Activated T-cell treated with anti-CD3 and anti-CD28 coated beads, Interleukin-2, amount 50 U/mL, for 1 hour (primary cell): ENCODE data around the gene PXMP2.
"Not testable (repeated sequence)": the region's sequence is repeated elsewhere in the genome, so short reads cannot be mapped to it uniquely, and the experiment has no call there.

Experiments used
- DNase-seq: peaks from one replicate; pipeline ENCODE4 v3.0.0-alpha.2; 2020

PXMP2 gene

GRCh38 chr12:132660996-132661395 lies 26.4 kb upstream of the PXMP2 start:
- DNase-seq, result no peak

GRCh38 chr12:132661972-132662371 lies 25.4 kb upstream of the PXMP2 start:
- no peak for DNase-seq

GRCh38 chr12:132662901-132663755 lies 24.3 kb upstream of the PXMP2 start:
- DNase-seq, result no peak

- DNase-seq, result no peak
These were observed 22.9 kb upstream of the PXMP2 start for GRCh38 chr12:132664206-132665148.

GRCh38 chr12:132665149-132665491 lies 22.3 kb upstream of the PXMP2 start:
- no peak for DNase-seq

GRCh38 chr12:132665794-132666193 lies 21.6 kb upstream of the PXMP2 start:
- DNase-seq, result no peak

- no peak for DNase-seq
These were observed 18.9 kb upstream of the PXMP2 start for GRCh38 chr12:132668191-132669088.

GRCh38 chr12:132669166-132669879 lies 18.1 kb upstream of the PXMP2 start:
- no peak for DNase-seq

GRCh38 chr12:132672116-132672515 lies 15.3 kb upstream of the PXMP2 start:
- DNase-seq, result no peak

GRCh38 chr12:132672678-132673077 lies 14.7 kb upstream of the PXMP2 start:
- no peak for DNase-seq

- DNase-seq, result no peak
These were observed 13.9 kb upstream of the PXMP2 start for GRCh38 chr12:132673288-132674179.

- no peak for DNase-seq
These were observed 12.8 kb upstream of the PXMP2 start for GRCh38 chr12:132674561-132674960.

- no peak for DNase-seq
These were observed 11.5 kb upstream of the PXMP2 start for GRCh38 chr12:132675757-132676432.

- DNase-seq, result no peak
These were observed 9.9 kb upstream of the PXMP2 start for GRCh38 chr12:132677492-132677891.

- no peak for DNase-seq
These were observed 2.0 kb upstream of the PXMP2 start for GRCh38 chr12:132685400-132685799.

GRCh38 chr12:132686825-132687210 lies 569 bp upstream of the PXMP2 start:
- DNase-seq, result no peak

- DNase-seq, result no peak
These were observed 1.8 kb downstream of the PXMP2 start for GRCh38 chr12:132689227-132689626.

- DNase-seq, result no peak
These were observed 2.7 kb downstream of the PXMP2 start for GRCh38 chr12:132690112-132690511.

GRCh38 chr12:132692030-132692429 lies 4.6 kb downstream of the PXMP2 start:
- DNase-seq, result not testable (repeated sequence)

GRCh38 chr12:132694888-132695287 lies 7.5 kb downstream of the PXMP2 start:
- not testable (repeated sequence) for DNase-seq
